GM21447 (cell line): ENCODE data around the gene ABR.

ENCODE experiments used
- ATAC-seq: cut with Tn5 transposase; IDR thresholded peaks from one replicate; pipeline ENCODE4 v1.9.1; 2021; ENCODE audit not compliant: unreplicated experiment

ABR gene

GRCh38 chr17:1012823-1013728 is 166.7 kb downstream of the ABR start:
- ATAC-seq, result no peak

GRCh38 chr17:1011760-1012735 is 167.7 kb downstream of the ABR start:
- no peak for ATAC-seq

- no peak for ATAC-seq
Observed at GRCh38 chr17:1011138-1011537, 168.6 kb downstream of the ABR start.

GRCh38 chr17:1010586-1010985 is 169.2 kb downstream of the ABR start:
- ATAC-seq, result no peak

GRCh38 chr17:1010086-1010450 is 169.7 kb downstream of the ABR start:
- no peak for ATAC-seq

GRCh38 chr17:1009229-1010085 is 170.3 kb downstream of the ABR start:
- ATAC-seq, result no peak

GRCh38 chr17:1008008-1008761 is 171.6 kb downstream of the ABR start:
- no peak for ATAC-seq

GRCh38 chr17:1007310-1008007 is 172.3 kb downstream of the ABR start:
- no peak for ATAC-seq

- no peak for ATAC-seq
Observed at GRCh38 chr17:1006054-1006453, 173.7 kb downstream of the ABR start.

- no peak for ATAC-seq
Observed at GRCh38 chr17:1005361-1005946, 174.3 kb downstream of the ABR start.

GRCh38 chr17:1004769-1005295 is 174.9 kb downstream of the ABR start:
- ATAC-seq, result no peak

GRCh38 chr17:1003972-1004768 is 175.6 kb downstream of the ABR start:
- ATAC-seq, result no peak

- no peak for ATAC-seq
Observed at GRCh38 chr17:1003633-1003971, 176.2 kb downstream of the ABR start.

GRCh38 chr17:1002771-1003555 is 176.8 kb downstream of the ABR start:
- no peak for ATAC-seq

GRCh38 chr17:1002412-1002753 is 177.4 kb downstream of the ABR start:
- no peak for ATAC-seq

GRCh38 chr17:1001640-1002411 is 178.0 kb downstream of the ABR start:
- no peak for ATAC-seq
